Mucosa of gallbladder (tissue), 1 donor: Measurements from ENCODE around the gene FAM90A26. TPM values are rescaled to one million over a fixed set of nuclear protein-coding genes. Genes with fewer than 3 reads are reported as not detected.
"Not testable (repeated sequence)": the region's sequence is repeated elsewhere in the genome, so short reads cannot be mapped to it uniquely, and the experiment has no call there.

Source experiments
- DNase-seq: peaks from one replicate; pipeline ENCODE4 v3.0.0-alpha.2; 2020; ENCODE audit warnings: low spot score
- total RNA-seq: library from RNA; stranded (reverse); gene quantifications from one replicate; pipeline ENCODE4 v1.2.1, GENCODE V29; 2021
- donor health status: DM: no; HTN: no; CAD: no.

The FAM90A26 gene
- total RNA-seq, 1 donor from 2014 or later: not detected

GRCh38 chr4:9160046-9160445, 10.2 kb upstream of the FAM90A26 start:
- DNase-seq: not testable (repeated sequence)

GRCh38 chr4:9165990-9166389, 4.2 kb upstream of the FAM90A26 start:
- DNase-seq: not testable (repeated sequence)

- DNase-seq: not testable (repeated sequence)
These were observed 40.1 kb downstream of the FAM90A26 start, which contains the start of gene USP17L10 for GRCh38 chr4:9210357-9210756. Gene USP17L10 (plus strand): TSS chr4:9210657. CDS start chr4:9210657, 0 bp downstream.

- not testable (repeated sequence) for DNase-seq
These were observed 44.5 kb downstream of the FAM90A26 start for GRCh38 chr4:9214701-9215100.

GRCh38 chr4:9215105-9215504, 44.9 kb downstream of the FAM90A26 start, which contains the start of gene USP17L11:
Gene USP17L11 (plus strand): TSS chr4:9215405. CDS start chr4:9215405, 0 bp downstream.
- DNase-seq: not testable (repeated sequence)

GRCh38 chr4:9219852-9220251, 49.6 kb downstream of the FAM90A26 start, which contains the start of gene USP17L12:
Gene USP17L12 (plus strand): TSS chr4:9220152. CDS start chr4:9220152, 0 bp downstream.
- DNase-seq: not testable (repeated sequence)

GRCh38 chr4:9224596-9224995, 54.4 kb downstream of the FAM90A26 start, which contains the start of gene USP17L13:
Gene USP17L13 (plus strand): TSS chr4:9224896. CDS start chr4:9224896, 0 bp downstream.
- DNase-seq: not testable (repeated sequence)

Other genes starting within 250 kb of the FAM90A26 start
- gene USP17L10, start 40.2 kb downstream of the FAM90A26 start, total RNA-seq: not detected
- gene USP17L11, start 45.0 kb downstream of the FAM90A26 start, total RNA-seq: not detected
- gene USP17L12, start 49.7 kb downstream of the FAM90A26 start, total RNA-seq: not detected
- gene USP17L13, start 54.5 kb downstream of the FAM90A26 start, total RNA-seq: not detected
- not detected for gene USP17L15, start 64.0 kb downstream of the FAM90A26 start, total RNA-seq
- not detected for gene USP17L17, start 73.5 kb downstream of the FAM90A26 start, total RNA-seq
- gene USP17L18, start 78.2 kb downstream of the FAM90A26 start, total RNA-seq: not detected
- not detected for gene USP17L19, start 83.0 kb downstream of the FAM90A26 start, total RNA-seq
- not detected for gene USP17L20, start 87.7 kb downstream of the FAM90A26 start, total RNA-seq
- gene USP17L21, start 92.5 kb downstream of the FAM90A26 start, total RNA-seq: not detected
- gene USP17L22, start 97.2 kb downstream of the FAM90A26 start, total RNA-seq: not detected
- not detected for gene USP17L24, start 154.8 kb downstream of the FAM90A26 start, total RNA-seq
- gene USP17L25, start 159.5 kb downstream of the FAM90A26 start, total RNA-seq: not detected
- gene USP17L26, start 164.2 kb downstream of the FAM90A26 start, total RNA-seq: not detected
- gene USP17L5, start 169.0 kb downstream of the FAM90A26 start, total RNA-seq: not detected
- not detected for gene USP17L27, start 173.7 kb downstream of the FAM90A26 start, total RNA-seq
- gene USP17L28, start 178.5 kb downstream of the FAM90A26 start, total RNA-seq: not detected
- not detected for gene USP17L29, start 183.2 kb downstream of the FAM90A26 start, total RNA-seq
- gene USP17L30, start 192.7 kb downstream of the FAM90A26 start, total RNA-seq: not detected